Ecto neural progenitor cell (in vitro differentiated cells): ENCODE data around the gene POC5.
"Not testable (repeated sequence)": the region's sequence is repeated elsewhere in the genome, so short reads cannot be mapped to it uniquely, and the experiment has no call there.

Experiments used
- DNase-seq: peaks from one replicate; pipeline ENCODE4 v3.0.0-alpha.2; 2018; ENCODE audit warnings: low spot score

The POC5 gene, protein sequence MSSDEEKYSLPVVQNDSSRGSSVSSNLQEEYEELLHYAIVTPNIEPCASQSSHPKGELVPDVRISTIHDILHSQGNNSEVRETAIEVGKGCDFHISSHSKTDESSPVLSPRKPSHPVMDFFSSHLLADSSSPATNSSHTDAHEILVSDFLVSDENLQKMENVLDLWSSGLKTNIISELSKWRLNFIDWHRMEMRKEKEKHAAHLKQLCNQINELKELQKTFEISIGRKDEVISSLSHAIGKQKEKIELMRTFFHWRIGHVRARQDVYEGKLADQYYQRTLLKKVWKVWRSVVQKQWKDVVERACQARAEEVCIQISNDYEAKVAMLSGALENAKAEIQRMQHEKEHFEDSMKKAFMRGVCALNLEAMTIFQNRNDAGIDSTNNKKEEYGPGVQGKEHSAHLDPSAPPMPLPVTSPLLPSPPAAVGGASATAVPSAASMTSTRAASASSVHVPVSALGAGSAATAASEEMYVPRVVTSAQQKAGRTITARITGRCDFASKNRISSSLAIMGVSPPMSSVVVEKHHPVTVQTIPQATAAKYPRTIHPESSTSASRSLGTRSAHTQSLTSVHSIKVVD

DNA sequence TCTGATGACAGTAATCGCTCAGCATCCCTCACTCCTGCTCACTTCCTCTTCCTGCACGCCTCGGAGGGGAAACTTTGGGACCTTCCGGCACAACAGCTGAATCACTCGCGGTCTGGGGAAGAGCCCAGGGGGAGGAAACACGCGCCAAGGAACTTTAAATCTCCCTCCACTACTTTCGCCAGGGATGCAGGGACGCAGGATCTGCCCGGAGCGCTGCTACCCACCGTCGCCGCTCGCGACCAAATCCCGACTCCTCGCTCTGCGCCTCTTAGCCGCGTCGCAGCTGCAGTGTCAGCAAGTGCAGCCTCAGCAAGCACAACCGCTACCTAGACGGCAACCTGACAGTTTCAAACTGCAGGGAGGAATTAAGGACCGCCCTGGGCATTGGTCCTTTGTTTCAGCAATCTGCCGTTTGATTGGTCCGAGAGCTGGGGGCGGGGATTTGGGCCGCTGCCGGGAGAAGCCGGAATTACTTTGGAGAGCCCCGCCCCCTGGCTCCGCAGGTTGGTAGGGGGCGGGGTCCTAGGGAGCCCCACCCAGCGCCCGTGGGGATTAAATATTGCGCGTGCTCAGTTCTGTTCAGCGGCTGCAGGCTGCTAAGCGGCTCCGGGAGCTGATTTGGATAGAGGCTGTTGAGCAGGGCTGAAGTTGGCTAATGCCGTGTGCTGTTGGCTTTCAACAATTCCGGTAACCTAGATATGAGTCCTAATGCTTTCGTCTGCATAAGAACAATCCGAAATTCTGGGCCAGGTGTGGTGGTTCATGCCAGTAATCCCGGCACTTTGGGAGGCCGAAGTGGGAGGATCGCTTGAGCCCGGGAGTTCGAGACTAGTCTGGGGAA lies at the start of gene POC5:
Gene POC5, minus strand, starts transcription at position 356 of the 841 bp plus-strand sequence. CDS start 4,500 bp downstream, outside the sequence.
- DNase-seq = peak; percentile 98

DNA sequence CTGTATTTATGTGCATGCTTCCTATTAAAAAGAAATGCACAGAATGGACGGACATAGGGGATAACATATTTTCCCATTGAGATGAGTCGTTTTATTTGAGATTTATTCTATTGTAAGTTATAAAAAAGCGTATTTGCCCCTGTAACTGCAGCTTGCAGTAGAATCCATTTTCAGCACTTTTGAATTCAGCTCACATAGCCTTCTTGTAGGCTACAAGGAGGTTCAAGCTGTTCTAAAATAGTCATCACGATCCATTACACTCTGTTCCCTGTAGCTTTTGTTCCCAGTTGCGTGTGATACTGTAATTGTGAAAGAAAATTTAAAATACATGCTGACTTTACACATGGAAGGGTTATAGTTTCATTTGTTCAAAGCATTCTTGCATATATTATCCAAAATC lies 40.9 kb upstream of the POC5 start:
- DNase-seq = no peak

DNA sequence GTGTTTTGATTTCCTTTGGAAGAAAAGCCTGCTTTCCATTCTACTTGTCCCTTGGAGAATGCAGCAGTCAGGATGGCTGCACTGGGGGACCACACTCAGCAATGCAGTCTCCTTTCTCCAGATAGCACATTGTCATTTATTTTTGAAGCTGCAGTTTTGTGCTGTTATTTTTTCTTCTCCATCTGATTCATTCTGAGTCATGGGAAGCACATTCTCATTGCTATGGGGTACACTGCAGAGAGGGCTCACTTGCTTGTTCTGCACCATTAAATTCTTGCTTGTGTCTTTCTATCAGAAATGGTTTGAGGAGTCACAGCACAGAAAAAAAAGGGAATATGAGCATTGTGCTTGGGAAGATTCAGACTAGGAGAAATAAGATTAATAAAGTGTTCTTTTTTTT lies 39.7 kb upstream of the POC5 start:
- no peak for DNase-seq

DNA sequence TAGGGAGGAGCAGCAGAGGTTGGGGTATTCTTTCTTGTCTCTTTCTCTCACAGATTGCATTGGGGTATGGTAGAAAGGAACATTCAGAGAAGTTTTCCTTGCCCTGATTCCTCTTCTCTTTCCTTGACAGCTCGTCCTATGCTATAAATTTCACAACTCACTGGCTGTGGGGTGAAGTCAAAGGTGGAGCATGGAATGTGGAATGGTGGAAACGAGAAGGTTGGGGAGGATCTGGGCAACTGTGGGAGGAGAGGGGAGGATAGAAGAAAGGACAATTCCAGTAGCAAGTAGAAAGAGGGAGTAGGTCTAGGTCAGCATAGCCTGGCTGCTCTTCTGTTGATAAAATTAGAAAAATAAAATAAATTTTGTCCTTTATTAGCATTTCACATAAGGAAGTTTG lies 39.0 kb upstream of the POC5 start:
- no peak for DNase-seq

DNA sequence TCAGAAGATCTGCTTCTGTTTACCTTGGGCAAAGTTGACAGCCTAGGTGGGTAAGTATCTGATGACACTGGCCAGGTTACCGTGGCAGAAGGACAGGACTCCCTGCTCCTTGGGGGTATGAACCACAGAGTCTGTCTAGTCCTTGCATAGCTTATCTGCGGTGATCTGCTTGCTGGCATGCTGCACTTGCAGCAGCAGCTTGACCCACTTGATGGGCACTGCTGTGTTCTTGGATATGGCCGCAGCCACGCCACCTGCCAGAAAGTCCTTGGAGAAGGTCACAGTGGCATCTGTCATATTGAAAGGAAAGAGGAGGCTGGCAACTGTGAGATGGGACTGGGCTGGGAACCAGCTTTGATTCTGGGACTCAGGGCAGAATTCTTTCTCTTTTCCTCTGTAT lies 35.9 kb upstream of the POC5 start:
- DNase-seq = no peak

DNA sequence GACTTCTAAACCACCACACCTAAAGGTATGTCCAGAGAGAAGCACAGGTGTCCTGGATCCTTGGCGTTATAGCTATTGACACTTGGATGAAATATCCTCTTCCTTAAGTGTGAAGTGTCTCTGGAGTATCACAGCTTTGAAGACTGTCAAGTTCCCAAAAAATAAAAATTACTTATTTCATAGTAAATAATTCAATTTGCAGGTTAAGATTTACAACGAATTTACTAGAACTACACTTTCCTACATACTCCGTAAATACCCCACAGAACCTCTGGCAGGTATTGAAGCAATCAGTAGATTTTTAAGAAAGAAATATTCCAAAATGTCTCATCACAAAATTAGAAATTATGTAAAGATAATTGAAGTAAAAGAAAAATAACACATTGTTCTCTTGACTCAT lies 27.1 kb upstream of the POC5 start:
- no peak for DNase-seq

DNA sequence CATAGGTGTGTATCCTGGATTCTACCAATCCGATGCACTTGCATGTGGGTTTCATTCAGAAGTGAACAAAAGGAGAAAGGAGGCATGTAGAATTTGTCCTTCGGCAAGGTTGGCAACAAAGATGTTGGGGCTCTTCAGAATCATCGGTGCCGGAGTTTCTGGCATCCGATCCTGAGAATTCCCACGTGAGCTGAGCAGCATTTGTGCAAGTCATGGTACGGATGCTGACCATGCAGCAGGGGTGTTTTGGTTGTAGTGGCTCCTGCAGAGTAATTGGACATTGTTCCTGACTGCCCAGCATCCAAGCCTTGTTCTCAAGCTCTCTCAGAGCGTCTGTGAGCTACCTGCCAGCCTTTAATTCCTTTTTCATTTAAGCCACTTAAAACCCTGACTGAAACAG lies 19.0 kb upstream of the POC5 start:
- DNase-seq = no peak

DNA sequence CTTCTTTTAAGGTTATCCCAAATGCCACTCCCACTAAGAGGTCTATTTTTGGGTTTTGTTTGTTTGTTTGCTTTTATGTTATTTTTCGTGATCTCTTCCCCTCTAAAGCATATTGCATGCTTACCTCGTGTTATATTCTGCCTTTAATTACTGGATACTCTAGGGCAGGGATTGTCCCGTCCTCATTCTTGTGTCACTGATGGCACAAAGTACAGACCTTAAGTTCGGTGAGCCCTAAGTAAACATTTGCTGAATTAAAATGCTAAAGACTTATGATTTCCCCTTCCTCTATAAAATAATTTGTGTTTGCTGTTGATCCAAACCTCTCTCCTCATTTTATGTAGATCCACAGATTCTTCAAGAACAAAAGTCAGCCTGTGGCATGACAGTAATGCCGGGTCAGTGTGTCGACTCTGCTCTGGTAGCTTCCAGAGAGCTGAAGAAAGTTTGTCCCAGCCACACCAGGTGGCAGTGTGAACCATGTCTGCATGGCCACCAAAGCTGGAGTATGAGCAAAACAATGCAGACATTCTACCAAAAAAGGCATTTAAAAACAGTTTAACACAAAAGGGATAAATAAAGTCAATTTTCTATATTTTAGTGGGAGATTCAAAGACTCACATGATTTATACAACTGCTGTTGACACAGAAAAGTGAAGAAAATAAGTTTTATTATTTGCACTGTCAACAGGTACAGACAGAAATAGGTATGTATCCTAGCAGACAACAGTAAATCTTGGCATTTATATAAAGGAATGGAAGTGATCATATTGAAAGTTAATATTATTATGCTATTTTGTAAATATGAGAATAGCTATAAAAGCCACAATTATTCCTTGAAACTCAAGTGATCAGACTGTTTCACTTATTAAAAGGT lies 17.9 kb upstream of the POC5 start:
- peak; percentile 54 for DNase-seq

DNA sequence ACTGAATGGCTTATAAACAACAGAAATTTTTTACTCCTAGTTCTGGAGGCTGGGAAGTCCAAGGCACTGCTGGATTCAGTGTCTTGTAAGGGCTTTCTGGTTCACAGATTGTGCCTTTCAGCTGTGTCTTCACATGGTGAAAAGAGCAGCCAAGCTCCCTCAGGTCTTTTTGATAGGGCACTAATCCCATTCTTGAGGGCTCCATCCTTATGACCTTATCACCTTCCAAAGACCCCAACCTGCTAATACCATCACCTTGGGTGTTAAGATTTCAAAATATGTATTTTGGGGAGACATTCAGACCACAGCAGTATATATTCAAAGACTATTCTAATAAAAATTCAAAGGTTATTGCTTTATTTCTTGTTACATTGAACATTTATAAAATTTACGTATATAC lies 16.5 kb upstream of the POC5 start:
- no peak for DNase-seq

DNA sequence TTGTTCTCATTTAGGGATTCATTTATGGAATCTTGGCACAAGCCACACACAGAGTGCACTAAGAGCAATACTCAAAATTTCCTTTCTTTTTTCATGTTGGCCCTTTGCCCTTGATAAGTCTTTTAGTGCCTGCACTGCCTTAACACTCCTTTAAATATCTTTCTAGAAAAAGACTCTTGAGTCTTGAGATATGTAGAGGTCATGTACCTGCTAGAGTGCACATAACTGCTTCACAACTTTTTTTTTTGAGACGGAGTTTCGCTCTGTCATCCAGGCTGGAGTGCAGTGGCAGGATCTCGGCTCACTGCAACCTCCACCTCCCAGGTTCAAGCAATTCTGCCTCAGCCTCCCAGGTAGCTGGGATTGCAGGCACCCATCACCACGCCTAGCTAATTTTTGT lies 14.3 kb upstream of the POC5 start:
- DNase-seq = not testable (repeated sequence)

DNA sequence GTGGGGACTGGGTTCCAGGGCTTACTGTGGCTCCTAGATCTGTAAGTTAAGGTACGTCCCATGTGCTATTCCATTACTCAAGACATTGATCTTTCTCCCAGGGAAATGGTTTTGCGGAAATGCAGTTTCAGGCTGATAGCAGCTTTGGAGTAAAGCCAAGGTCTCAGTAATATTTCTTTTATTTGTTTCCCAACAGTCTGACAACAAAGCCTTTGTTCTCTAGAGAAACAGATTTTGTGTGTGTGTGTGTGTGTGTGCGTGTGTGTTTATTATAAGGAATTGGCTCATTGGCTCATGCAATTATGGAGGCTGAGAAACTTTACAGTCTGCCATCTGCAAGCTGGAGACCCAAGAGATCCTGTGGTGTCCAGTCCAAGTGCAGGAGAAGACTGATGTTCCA lies 12.1 kb upstream of the POC5 start:
- DNase-seq = no peak

DNA sequence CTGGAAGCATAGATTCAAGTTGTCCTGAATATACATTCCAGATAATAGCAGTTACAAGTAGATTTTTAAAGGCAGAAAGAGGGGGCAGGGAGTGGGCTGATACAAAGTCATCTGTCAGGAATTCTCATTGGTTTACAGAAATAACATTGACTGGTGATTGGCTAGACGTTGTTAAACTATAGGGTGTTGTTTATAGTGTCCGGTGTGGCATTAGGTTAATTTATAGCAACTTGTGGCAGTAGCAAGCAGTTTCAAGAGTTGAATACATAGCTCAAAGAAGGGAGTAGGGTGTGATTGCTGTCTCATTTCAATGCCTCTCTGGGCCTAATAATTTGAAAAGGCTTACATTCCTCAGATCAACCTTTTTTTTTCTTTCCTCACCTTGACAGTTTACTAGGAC lies 10.7 kb upstream of the POC5 start:
- no peak for DNase-seq

DNA sequence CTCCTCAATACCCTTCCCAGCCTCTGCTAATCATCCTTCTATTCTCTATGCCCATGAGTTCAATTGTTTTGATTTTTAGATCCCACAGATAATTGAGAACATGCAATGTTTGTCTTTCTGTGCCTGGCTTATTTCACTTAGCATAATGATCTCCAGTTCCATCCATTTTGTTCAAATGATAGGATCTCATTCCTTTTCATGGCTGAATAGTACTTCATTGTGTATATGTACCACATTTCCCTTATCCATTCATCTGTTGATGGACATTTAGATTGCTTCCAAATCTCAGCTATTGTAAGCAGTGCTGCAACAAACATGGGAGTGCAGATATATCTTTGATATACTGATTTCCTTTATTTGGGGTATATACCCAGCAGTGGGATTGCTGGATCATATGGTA lies 9.0 kb upstream of the POC5 start:
- DNase-seq = not testable (repeated sequence)

DNA sequence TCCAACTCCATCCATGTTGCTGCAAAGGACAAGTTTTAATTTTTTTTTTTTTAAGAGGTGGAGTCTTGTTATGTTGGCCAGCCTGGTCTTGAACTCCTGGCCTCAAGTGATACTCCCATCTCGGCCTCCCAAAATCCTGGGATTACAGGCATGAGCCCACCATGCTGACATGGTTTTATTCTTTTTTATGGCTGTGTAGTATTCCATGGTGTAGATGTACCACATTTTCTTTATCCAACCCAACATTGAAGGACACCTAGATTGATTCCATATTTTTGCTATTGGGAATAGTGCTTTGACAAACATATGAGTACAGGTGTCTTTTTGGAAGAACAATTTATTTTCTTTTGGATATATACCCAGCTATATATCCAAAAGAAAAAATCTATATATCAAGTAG lies 6.1 kb upstream of the POC5 start:
- DNase-seq = no peak

DNA sequence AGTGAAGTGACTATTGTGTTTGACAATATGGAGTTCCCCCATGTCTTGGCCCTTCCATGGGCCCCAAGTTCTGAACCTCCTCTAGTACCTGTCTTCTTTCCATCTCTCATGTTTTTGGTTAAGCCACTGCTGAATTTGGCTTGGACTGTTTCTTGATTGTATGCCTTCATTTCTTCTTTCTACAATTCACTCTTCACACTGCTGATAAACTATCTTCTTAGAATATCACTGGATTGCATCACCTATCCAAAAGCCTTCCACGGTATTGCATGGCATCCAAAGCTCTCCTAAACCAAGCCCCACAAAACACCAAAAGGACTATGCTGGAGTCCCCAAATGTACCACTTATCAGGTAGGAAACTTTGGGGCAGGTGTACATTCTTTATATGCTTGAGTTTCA lies 4.3 kb upstream of the POC5 start:
- DNase-seq = no peak

DNA sequence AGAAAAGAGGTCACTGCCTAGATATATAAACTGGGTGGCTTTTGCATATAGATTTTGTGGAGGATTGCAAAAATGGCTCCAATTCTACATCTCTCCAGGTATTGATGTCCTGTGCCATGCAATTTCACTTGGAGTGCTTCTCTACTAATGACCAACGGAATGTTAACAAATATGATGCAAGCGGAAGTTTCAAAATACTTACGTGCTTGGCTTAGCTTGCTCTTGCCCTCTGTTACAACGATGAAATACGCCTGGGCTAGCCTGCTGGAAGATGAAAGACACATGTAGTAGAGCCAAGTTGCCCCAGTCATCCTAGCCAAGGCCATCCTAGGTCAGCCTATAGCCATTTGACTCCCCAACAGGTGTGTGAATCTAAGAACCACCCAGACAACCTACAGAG lies 3.6 kb upstream of the POC5 start:
- DNase-seq = no peak

DNA sequence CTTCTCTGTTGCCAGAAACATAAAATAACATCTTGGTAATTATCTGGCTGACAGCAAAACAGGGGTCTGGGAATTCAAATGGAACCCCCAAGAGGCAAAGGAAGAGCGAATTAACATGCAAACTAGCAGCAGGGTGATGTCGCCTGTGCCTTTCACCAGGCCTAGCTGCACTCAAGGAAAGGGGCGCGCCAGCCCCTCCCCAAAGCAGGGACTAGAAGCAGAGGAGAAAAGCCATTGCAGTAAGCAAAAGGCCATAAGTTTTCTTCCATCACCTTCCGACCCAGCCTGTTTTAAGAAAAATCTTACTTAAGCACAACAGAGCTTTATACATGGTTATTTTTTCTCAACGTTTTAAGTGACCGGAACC lies 539 bp downstream of the POC5 start:
- no peak for DNase-seq

DNA sequence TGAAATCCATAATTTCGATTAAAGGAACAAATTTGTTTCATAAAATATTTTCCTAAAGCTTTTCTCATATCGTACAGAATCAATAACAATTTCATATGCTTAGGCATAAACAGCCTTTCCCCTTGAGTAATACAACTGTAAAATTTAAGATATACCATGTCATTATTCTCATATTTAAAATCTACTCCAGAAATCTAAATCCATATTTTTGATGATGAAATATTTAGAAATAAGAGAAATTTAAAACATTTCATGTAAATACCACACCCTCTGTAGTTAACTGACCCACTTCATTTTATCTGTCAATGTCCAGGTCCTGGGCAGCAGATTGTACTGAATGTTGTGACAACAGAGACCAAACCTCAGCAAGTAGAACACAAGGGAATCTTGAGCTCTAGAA lies 5.1 kb downstream of the POC5 start:
- no peak for DNase-seq

DNA sequence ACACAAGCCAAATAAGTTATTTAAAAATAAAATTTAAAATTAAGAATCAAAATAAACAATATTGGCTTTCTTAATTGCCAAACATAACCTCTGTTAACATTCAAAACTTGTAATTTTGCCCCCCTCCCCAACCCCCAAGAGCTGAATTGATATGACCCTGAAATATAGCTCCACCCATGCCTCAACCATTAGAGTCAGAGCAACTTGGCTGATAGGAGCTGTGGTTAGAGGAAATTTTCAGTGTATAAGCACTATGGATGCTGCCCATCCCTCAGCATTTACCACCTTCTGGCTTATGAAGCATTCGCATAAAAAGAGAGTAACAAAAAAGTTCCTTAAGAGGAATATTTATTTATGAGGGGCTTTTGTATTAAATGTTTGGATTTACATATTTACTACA lies 6.1 kb downstream of the POC5 start:
- DNase-seq = no peak

DNA sequence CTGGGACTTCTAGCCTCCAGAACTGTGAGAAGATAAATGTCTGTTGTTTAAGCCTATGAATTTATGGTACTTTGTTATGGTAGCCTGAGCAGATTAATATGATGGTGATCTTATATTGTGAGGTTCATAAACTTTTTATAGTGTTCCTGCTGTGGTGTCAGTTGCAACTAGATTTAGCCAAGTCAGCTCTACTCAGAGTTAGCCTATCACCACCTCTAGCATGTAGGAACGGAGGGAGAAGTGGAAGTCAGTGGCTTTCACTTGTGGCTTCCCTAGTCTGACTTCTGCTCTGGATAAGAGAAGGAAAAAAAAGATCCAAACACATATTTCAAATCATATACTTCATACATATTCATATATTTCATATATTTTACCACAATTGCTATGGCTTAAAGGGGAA lies 6.6 kb downstream of the POC5 start:
- no peak for DNase-seq

DNA sequence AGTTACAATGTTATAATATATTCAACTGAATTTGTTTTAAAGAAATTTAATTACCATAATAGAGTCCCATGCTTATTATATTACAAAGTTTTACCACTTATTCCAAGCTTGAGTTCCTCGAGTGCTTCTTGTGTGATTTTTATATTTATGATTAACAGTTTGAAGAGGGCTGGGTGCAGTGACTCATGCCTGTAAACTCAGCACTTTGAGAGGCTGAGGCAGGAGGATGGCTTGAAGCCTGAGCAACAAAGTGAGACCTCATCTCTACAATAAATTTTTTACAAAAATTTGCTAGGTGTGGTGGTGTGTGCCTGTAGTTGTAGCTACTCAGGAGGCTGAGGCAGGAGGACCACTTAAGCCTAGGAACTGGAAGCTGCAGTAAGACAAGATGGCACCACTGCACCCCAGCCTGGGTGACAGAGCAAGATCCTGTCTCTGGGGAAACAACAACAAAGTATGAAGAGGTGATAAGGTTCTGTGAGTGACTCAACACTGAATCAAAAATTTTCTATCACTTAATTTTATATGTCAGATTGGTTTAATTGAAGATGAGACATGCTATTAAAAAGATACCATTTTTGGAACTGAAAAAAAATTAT lies 9.2 kb downstream of the POC5 start:
- no peak for DNase-seq

DNA sequence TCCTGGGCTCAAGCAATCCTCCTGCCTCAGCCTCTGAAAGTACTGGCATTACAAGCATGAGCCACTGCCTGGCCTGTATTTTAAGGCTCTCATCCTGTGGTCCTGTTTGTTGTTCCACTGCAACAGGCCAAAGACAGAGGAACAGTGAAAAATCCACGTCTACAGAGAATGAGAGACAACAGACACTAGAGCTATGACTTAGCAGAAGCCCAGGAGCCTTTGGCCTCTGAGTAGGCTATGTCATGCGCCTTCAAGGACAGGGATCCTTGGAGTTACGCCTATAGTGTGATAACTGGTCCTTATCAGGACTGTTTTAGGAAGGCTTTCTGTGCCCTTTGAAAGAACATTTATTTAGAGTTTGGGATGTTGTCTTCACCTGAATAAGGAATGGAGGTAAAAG lies 10.5 kb downstream of the POC5 start:
- DNase-seq = no peak
